Pericardium fibroblast (primary cell): ENCODE data around the gene ZNF536. TPM values are rescaled to one million over a fixed set of nuclear protein-coding genes. Genes with fewer than 3 reads are reported as not detected.

Experiments
- total RNA-seq: library from RNA; depleted of rRNA; stranded (reverse); fragments of >200 nt; gene quantifications from 2 replicates; pipeline ENCODE4 v1.2.3, GENCODE V29; 2015

The ZNF536 gene
- total RNA-seq: not detected in 2 replicates

DNA sequence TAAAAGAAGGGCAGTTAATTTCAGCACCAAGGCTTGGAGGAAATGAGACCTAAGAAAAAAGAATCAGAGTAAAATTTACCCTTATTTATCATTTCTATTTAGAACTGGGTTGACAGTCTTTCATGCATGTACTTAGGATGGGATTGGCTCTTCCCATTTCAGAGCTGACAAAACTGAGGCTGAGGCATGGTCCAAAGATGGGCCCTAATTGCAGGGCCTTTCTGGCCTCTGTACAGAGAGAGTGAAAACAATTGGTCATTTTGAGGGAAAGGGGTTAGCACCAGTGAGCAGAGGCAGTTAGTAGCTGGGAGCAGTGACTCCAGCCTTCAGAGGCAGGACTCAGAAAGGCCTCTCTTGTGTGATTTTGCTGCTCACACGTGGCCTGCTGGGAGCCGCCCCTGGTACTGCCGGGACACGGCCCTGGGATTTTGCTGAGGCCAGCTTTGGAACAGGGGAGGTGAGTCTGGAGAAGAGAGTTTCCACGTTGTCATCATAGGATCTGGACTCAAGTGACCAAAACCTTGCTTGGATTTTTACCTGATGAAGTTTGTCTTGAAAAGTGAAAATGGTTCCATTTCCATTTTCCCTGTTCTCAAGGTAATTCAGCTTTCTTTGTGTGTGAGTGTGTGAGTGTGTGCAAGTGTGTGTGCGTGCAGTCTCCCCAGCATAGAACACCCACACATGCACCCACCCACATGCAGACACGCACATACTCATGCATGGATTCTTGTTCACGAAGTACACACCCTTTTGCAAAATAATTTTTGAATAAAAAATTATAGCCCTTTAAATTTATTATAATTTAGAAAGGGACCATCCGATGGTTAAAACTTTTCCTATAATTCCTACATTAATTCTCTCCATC, at the start of gene ZNF536:
Gene ZNF536, plus strand, starts transcription at position 425 of the 865 bp plus-strand sequence. CDS start 71,179 bp downstream, outside the sequence.

